K562 (cell line): ENCODE measurements around the gene ADRA2A. TPM values are rescaled to one million over a fixed set of nuclear protein-coding genes. Genes with fewer than 3 reads are reported as not detected.

ENCODE experiments used
- CTCF ChIP-seq, 3 experiments: IDR thresholded peaks in 2 of 3; conservative IDR thresholded peaks in 1 of 3; 2 replicates each; pipeline ENCODE4 v1.5.1; 2011 to 2012; ENCODE audit warnings: low read length in 3 of 3, mild to moderate bottlenecking in 3 of 3, control low read depth in 2 of 3, improper control_type of control experiment in 1 of 3, inconsistent platforms in 1 of 3, low read depth in 1 of 3, mixed read lengths in 1 of 3, moderate library complexity in 1 of 3; ENCODE audit not compliant: insufficient read depth in 2 of 3
- CTCFL ChIP-seq: IDR thresholded peaks from 2 replicates; pipeline ENCODE4 v1.6.1; 2011; ENCODE audit warnings: borderline replicate concordance, low read depth, mild to moderate bottlenecking, moderate library complexity, low read length; ENCODE audit not compliant: insufficient read depth, poor library complexity, severe bottlenecking
- E2F3 ChIP-seq: fragments of 250-450 bp; sonication (Bioruptor Pico); IDR thresholded peaks from 2 replicates; pipeline ENCODE4 v1.4.0; 2020; ENCODE audit warnings: mild to moderate bottlenecking
- ETV1 ChIP-seq: fragments of 450-650 bp; conservative IDR thresholded peaks from 2 replicates; pipeline ENCODE4 v1.6.1; 2016; ENCODE audit warnings: missing genetic modification characterization, control low read depth, low read depth, missing compliant biosample characterization
- EZH2 ChIP-seq: IDR thresholded peaks from 2 replicates; pipeline ENCODE4 v1.6.1; 2012; ENCODE audit warnings: low read depth, mild to moderate bottlenecking, inconsistent platforms, low read length, borderline replicate concordance
- HIVEP1 ChIP-seq: fragments of 250-450 bp; sonication (Bioruptor Pico); IDR thresholded peaks from 2 replicates; pipeline ENCODE4 v1.4.0; 2020; ENCODE audit warnings: mild to moderate bottlenecking
- HOXB6 ChIP-seq: fragments of 250-450 bp; sonication (Bioruptor Pico); IDR thresholded peaks from 2 replicates; pipeline ENCODE4 v1.5.1; 2022; ENCODE audit warnings: mild to moderate bottlenecking, borderline replicate concordance
- MCM2 ChIP-seq: fragments of 450-650 bp; IDR thresholded peaks from 2 replicates; pipeline ENCODE4 v1.6.1; 2017; ENCODE audit warnings: low read depth, mild to moderate bottlenecking
- NBN ChIP-seq: fragments of 450-650 bp; IDR thresholded peaks from 2 replicates; pipeline ENCODE4 v1.6.1; 2016; ENCODE audit warnings: low read depth, mild to moderate bottlenecking
- PATZ1 ChIP-seq: fragments of 250-450 bp; sonication (Bioruptor Pico); IDR thresholded peaks from 2 replicates; pipeline ENCODE4 v1.5.0; 2020; ENCODE audit warnings: mild to moderate bottlenecking, borderline replicate concordance
- PRPF4 ChIP-seq: fragments of 200-400 bp; formaldehyde crosslinking; IDR thresholded peaks from one replicate; pipeline ENCODE4 v1.6.1; 2017; ENCODE audit warnings: low read length, low read depth, mild to moderate bottlenecking; ENCODE audit not compliant: insufficient read depth, poor library complexity, severe bottlenecking
- RAD21 ChIP-seq, 2 experiments: fragments of 250-450 bp in 1 of 2; fragments of 450-650 bp in 1 of 2; sonication (Bioruptor Pico) in 1 of 2; formaldehyde crosslinking in 1 of 2; IDR thresholded peaks in 1 of 2; conservative IDR thresholded peaks in 1 of 2; 2 replicates each; pipeline versions ENCODE4 v1.4.0 to v1.8.0; 2020 to 2022; ENCODE audit warnings: mild to moderate bottlenecking in 2 of 2, moderate library complexity in 1 of 2
- U2AF2 ChIP-seq: fragments of 200-400 bp; formaldehyde crosslinking; optimal IDR thresholded peaks from 2 replicates; pipeline ENCODE3; 2017; ENCODE audit warnings: low read depth, mild to moderate bottlenecking, low read length
- ZNF212 ChIP-seq: fragments of 450-650 bp; formaldehyde crosslinking; IDR thresholded peaks from 2 replicates; pipeline ENCODE4 v1.4.0; 2020; ENCODE audit warnings: mild to moderate bottlenecking
- ZNF263 ChIP-seq: sonication (generic); formaldehyde crosslinking; IDR thresholded peaks from 2 replicates; pipeline ENCODE4 v1.8.0; 2022; ENCODE audit warnings: mild to moderate bottlenecking, missing genetic modification reagents, borderline replicate concordance
- ZNF780A ChIP-seq: fragments of 250-450 bp; sonication (Bioruptor Pico); IDR thresholded peaks from 2 replicates; pipeline ENCODE4 v1.5.0; 2021; ENCODE audit warnings: mild to moderate bottlenecking
- polyA plus RNA-seq, 8 experiments: library from polyadenylated mRNA; depleted of rRNA in 4 of 8; stranded (reverse) in 5 of 8; unstranded in 3 of 8; fragments of >200 nt; fragmentation: Nextera tagmentation in 2 of 8; fragmentation: Illumina TruSeq in 1 of 8; extraction: Ambion mirVana in 2 of 8; extraction: Trizol in 1 of 8; gene quantifications; 2 replicates each; pipeline versions ENCODE4 v1.2.1 to v1.2.3, GENCODE V29; 2011 to 2014; ENCODE audit warnings: inconsistent platforms in 1 of 8, missing spikeins in 1 of 8
- total RNA-seq, 7 experiments: library from RNA; depleted of rRNA in 6 of 7; stranded (reverse); fragments of >200 nt in 6 of 7; fragmentation: Illumina TruSeq in 2 of 7; extraction: Trizol in 2 of 7; gene quantifications; 2 replicates each; pipeline versions ENCODE4 v1.2.1 to v1.2.3, GENCODE V29; 2011 to 2021; ENCODE audit warnings: low replicate concordance in 1 of 7

The ADRA2A gene
- total and polyA plus RNA-seq, 9 of the 15 experiments (the other 6 are each of a cell fraction or from before 2014, with no cell fraction given): not detected

GRCh38 chr10:111107023-111107422, 30.2 kb downstream of the ADRA2A start (continued):
- TF ChIP-seq CTCF (IDR thresholded peaks at IDR 0.05 in 2 of 3, conservative IDR thresholded peaks at IDR 0.05 in 1 of 3; ENCODE audit: insufficient read depth in 2 of 3, low read depth in 1 of 3, low read length in 3 of 3): peak; percentile 19 to 30 (median 24); a peak in 2 of 6 replicates
- no peak for TF ChIP-seq ZNF780A
- no peak for TF ChIP-seq MCM2
- no peak for TF ChIP-seq EZH2
- TF ChIP-seq PRPF4: no peak
- TF ChIP-seq NBN: no peak
- no peak for TF ChIP-seq HIVEP1 (CRISPR knock-in tag)
- TF ChIP-seq CTCFL: peak; percentile 32
- TF ChIP-seq PATZ1 (CRISPR knock-in tag): no peak
- TF ChIP-seq E2F3 (CRISPR knock-in tag): no peak
- peak in 1 of 2 experiments; percentile 13; a peak in 1 of 4 replicates for TF ChIP-seq RAD21 (CRISPR knock-in tag; conservative IDR thresholded peaks at IDR 0.05 in 1 of 2, IDR thresholded peaks at IDR 0.05 in 1 of 2)
- TF ChIP-seq HOXB6: no peak
- no peak for TF ChIP-seq ZNF212 (CRISPR knock-in tag)
- TF ChIP-seq ZNF263 (CRISPR knock-in tag): no peak
- no peak for TF ChIP-seq ETV1
- TF ChIP-seq U2AF2: no peak
